GM19239 (cell line): ENCODE results near the gene DRC7.
"Not testable (repeated sequence)": the region's sequence is repeated elsewhere in the genome, so short reads cannot be mapped to it uniquely, and the experiment has no call there.

ENCODE experiments used
- DNase-seq: peaks from one replicate; pipeline ENCODE4 v3.0.0; 2011; ENCODE audit warnings: low spot score; ENCODE audit not compliant: insufficient read length
- FAIRE-seq: peaks from 2 replicates; lab custom pipeline; 2011; peaks lifted over from hg19 to GRCh38; lab: Jason Lieb, UNC

The DRC7 gene

GRCh38 chr16:57658878-57659674, 35.5 kb upstream of the DRC7 start:
- DNase-seq (no peak), FAIRE-seq (no peak)

- no peak for FAIRE-seq
These were observed 33.7 kb upstream of the DRC7 start for GRCh38 chr16:57660715-57661463.

GRCh38 chr16:57661510-57661909, 33.1 kb upstream of the DRC7 start:
- DNase-seq = no peak
- FAIRE-seq = no peak

More at GRCh38 chr16:57660715-57661463, 33.7 kb upstream of the DRC7 start:
- no peak for DNase-seq

- DNase-seq (no peak), FAIRE-seq (no peak)
These were observed 32.4 kb upstream of the DRC7 start for GRCh38 chr16:57661936-57662906.

- DNase-seq = no peak
- no peak for FAIRE-seq
These were observed 31.2 kb upstream of the DRC7 start for GRCh38 chr16:57663436-57663835.

GRCh38 chr16:57663917-57664661, 30.5 kb upstream of the DRC7 start:
- FAIRE-seq (no peak), DNase-seq (no peak)

- FAIRE-seq (no peak), DNase-seq (no peak)
These were observed 30.0 kb upstream of the DRC7 start for GRCh38 chr16:57664662-57665025.

GRCh38 chr16:57665541-57665940, 29.1 kb upstream of the DRC7 start:
- no peak for DNase-seq

GRCh38 chr16:57666353-57667047, 28.1 kb upstream of the DRC7 start:
- DNase-seq (no peak), FAIRE-seq (no peak)

More at GRCh38 chr16:57665541-57665940, 29.1 kb upstream of the DRC7 start:
- no peak for FAIRE-seq

- DNase-seq (no peak), FAIRE-seq (no peak)
These were observed 27.5 kb upstream of the DRC7 start for GRCh38 chr16:57667048-57667525.

- DNase-seq = no peak
- FAIRE-seq = no peak
These were observed 26.9 kb upstream of the DRC7 start for GRCh38 chr16:57667526-57668262.

GRCh38 chr16:57668263-57668571, 26.4 kb upstream of the DRC7 start, which contains the start of gene ADGRG3:
TSS of gene ADGRG3 (plus strand) at chr16:57668306. CDS start at chr16:57668348, 42 bp downstream.
- FAIRE-seq (no peak), DNase-seq (no peak)

- FAIRE-seq (no peak), DNase-seq (no peak)
These were observed 25.8 kb upstream of the DRC7 start for GRCh38 chr16:57668630-57669475.

GRCh38 chr16:57669476-57670162, 25.0 kb upstream of the DRC7 start:
- DNase-seq (no peak), FAIRE-seq (no peak)

- DNase-seq = no peak
- FAIRE-seq = no peak
These were observed 24.4 kb upstream of the DRC7 start for GRCh38 chr16:57670196-57670595.

GRCh38 chr16:57671451-57671850, 23.2 kb upstream of the DRC7 start:
- FAIRE-seq, DNase-seq: not testable (repeated sequence)

GRCh38 chr16:57672416-57672815, 22.2 kb upstream of the DRC7 start:
- DNase-seq (no peak), FAIRE-seq (no peak)
